OCI-LY7 (cell line): ENCODE results near the gene WFDC13. TPM values are rescaled to one million over a fixed set of nuclear protein-coding genes. Genes with fewer than 3 reads are reported as not detected.

ENCODE experiments used
- BruUV-seq: library from RNA; stranded (reverse); fragments of 400-500 nt; replicated peaks from 2 replicates; lab custom pipeline; 2021; lab: Mats Ljungman, UMichigan
- CTCF ChIA-PET: fragments of 300-600 bp; sonication (Branson Sonifier 250); formaldehyde crosslinking; loops from one replicate; lab custom pipeline; 2022; ENCODE audit warnings: antibody characterized with exemption; ENCODE audit not compliant: unreplicated experiment; lab: Charles Lee
- POLR2A ChIA-PET: fragments of 300-600 bp; sonication (Branson Sonifier 250); formaldehyde crosslinking; loops from one replicate; lab custom pipeline; 2022; ENCODE audit warnings: antibody characterized with exemption; lab: Charles Lee
- DNase-seq: peaks from one replicate; pipeline ENCODE4 v3.0.0-alpha.2; 2015; ENCODE audit warnings: low spot score
- H2AFZ ChIP-seq: fragments of 200-600 bp; sonication (generic), shearing (Covaris generic); 2 replicates; pipeline ENCODE4 v1.6.1; 2014; ENCODE audit warnings: mild to moderate bottlenecking, antibody characterized with exemption, low read length, moderate library complexity
- H3K27ac ChIP-seq: fragments of 200-600 bp; sonication (generic); 2 replicates; pipeline ENCODE4 v1.5.1; 2014; ENCODE audit warnings: mixed run types, low read depth, mild to moderate bottlenecking, moderate library complexity, low read length, inconsistent platforms; ENCODE audit not compliant: poor library complexity, severe bottlenecking
- H3K36me3 ChIP-seq: fragments of 200-600 bp; sonication (generic); 2 replicates; pipeline ENCODE4 v1.6.1; 2014; ENCODE audit warnings: mild to moderate bottlenecking, antibody characterized with exemption, low read length, moderate library complexity, mixed read lengths; ENCODE audit not compliant: insufficient read depth
- H3K4me1 ChIP-seq: fragments of 200-600 bp; sonication (generic); 2 replicates; pipeline ENCODE4 v1.5.1; 2014; ENCODE audit warnings: mild to moderate bottlenecking, low read length; ENCODE audit not compliant: insufficient read depth, poor library complexity, severe bottlenecking
- H3K4me2 ChIP-seq: fragments of 200-600 bp; sonication (generic); 2 replicates; pipeline ENCODE4 v1.6.1; 2014; ENCODE audit warnings: mild to moderate bottlenecking, low read length
- H3K4me3 ChIP-seq: fragments of 200-600 bp; sonication (generic); 2 replicates; pipeline ENCODE4 v1.5.1; 2014; ENCODE audit warnings: mild to moderate bottlenecking, low read depth, low read length; ENCODE audit not compliant: poor library complexity, severe bottlenecking
- H3K79me2 ChIP-seq: fragments of 200-600 bp; sonication (generic); 2 replicates; pipeline ENCODE4 v1.6.1; 2016; ENCODE audit warnings: low read depth, mild to moderate bottlenecking, low read length, moderate library complexity, mixed read lengths; ENCODE audit not compliant: insufficient read depth
- H3K9me2 ChIP-seq: fragments of 200-600 bp; sonication (generic); 2 replicates; pipeline ENCODE4 v1.6.1; 2016; ENCODE audit warnings: mild to moderate bottlenecking, low read length, mixed read lengths; ENCODE audit not compliant: insufficient read depth
- H3K9me3 ChIP-seq: fragments of 200-600 bp; sonication (generic); 2 replicates; pipeline ENCODE4 v1.6.1; 2014; ENCODE audit warnings: mild to moderate bottlenecking, mixed run types, low read length, mixed read lengths
- H4K20me1 ChIP-seq: fragments of 200-600 bp; sonication (generic); 2 replicates; pipeline ENCODE4 v1.6.1; 2014; ENCODE audit warnings: mild to moderate bottlenecking, antibody characterized with exemption, low read length, moderate library complexity, mixed read lengths; ENCODE audit not compliant: insufficient read depth
- EZH2phosphoT487 ChIP-seq: fragments of 200-600 bp; sonication (generic); IDR thresholded peaks from 2 replicates; pipeline ENCODE4 v1.6.1; 2018; ENCODE audit warnings: low read depth, borderline replicate concordance, mild to moderate bottlenecking, mixed run types, antibody characterized with exemption, low read length, moderate library complexity, mixed read lengths
- intact Hi-C: fragments of 100-400 bp; cut with micrococcal nuclease; formaldehyde crosslinking; loops from one replicate; pipeline ENCODE4 v1.10.0; 2022; ENCODE audit not compliant: unreplicated experiment
- microRNA-seq: library from miRNA; unstranded; fragments of <30 nt; microRNA quantifications from one replicate; pipeline ENCODE4 v1.2.0, GENCODE V29; 2022; ENCODE audit warnings: borderline replicate concordance
- small RNA-seq: library from RNA; depleted of rRNA; stranded (forward); fragments of <200 nt; gene quantifications from one replicate; pipeline ENCODE3, GENCODE V24; 2014
- total RNA-seq, 2 experiments: library from RNA; depleted of rRNA in 1 of 2; stranded (reverse); fragments of >200 nt in 1 of 2; shearing (Covaris generic) in 1 of 2; gene quantifications; 2 replicates each; pipeline ENCODE4 v1.2.3, GENCODE V29; 2014 to 2022
- TF ChIP-seq, protein P1 (sequence below): fragments of 200-600 bp; sonication (generic); conservative IDR thresholded peaks from 2 replicates; pipeline ENCODE4 v1.5.1; 2014; ENCODE audit warnings: mild to moderate bottlenecking, antibody characterized with exemption, low read length, moderate library complexity, mixed read lengths

The WFDC13 gene
- total RNA-seq, 2 experiments from 2014 or later = not detected

DNA sequence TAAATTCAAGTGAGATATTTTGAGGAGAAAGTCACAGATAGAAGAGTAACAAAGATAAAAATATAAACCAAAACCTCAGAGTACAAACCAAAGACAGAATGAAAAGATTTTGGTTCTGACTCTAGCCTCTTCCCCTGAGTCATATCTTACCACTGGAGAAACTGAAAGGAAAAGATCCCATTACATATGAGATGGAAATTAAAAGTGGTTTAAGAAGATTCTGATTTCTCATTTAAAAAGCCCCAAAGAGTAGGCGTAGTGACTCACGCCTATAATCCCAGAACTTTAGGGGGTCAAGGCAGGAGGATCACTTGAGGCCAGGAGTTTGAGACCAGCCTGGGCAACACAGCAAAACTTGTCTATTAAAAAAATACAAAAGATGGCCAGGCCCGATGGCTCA is 50.9 kb downstream of the WFDC13 start:
- BruUV-seq = no TSS peak
- no peak overlapping the region for H3K4me2 ChIP-seq
- ChIA-PET CTCF (no interaction called here), POLR2A (no interaction called here)
- no peaks in the 10 kb centered on the region for H3K4me1 ChIP-seq
- TF ChIP-seq, protein P1, sequence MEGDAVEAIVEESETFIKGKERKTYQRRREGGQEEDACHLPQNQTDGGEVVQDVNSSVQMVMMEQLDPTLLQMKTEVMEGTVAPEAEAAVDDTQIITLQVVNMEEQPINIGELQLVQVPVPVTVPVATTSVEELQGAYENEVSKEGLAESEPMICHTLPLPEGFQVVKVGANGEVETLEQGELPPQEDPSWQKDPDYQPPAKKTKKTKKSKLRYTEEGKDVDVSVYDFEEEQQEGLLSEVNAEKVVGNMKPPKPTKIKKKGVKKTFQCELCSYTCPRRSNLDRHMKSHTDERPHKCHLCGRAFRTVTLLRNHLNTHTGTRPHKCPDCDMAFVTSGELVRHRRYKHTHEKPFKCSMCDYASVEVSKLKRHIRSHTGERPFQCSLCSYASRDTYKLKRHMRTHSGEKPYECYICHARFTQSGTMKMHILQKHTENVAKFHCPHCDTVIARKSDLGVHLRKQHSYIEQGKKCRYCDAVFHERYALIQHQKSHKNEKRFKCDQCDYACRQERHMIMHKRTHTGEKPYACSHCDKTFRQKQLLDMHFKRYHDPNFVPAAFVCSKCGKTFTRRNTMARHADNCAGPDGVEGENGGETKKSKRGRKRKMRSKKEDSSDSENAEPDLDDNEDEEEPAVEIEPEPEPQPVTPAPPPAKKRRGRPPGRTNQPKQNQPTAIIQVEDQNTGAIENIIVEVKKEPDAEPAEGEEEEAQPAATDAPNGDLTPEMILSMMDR = no peak
- no peak for TF ChIP-seq EZH2phosphoT487
- H2AFZ ChIP-seq = no peak overlapping the region
- H3K79me2 ChIP-seq = no peaks in the 10 kb centered on the region
- H4K20me1 ChIP-seq = no peaks in the 10 kb centered on the region
- H3K4me3 ChIP-seq = no peak overlapping the region
- no peaks in the 10 kb centered on the region for H3K9me3 ChIP-seq
- no peaks in the 10 kb centered on the region for H3K36me3 ChIP-seq
- H3K27ac ChIP-seq = no peak overlapping the region
- intact Hi-C loops = no loop called here
- no peaks in the 10 kb centered on the region for H3K9me2 ChIP-seq
- DNase-seq = no peak

GRCh38 chr20:45758096-45758495 is 56.3 kb downstream of the WFDC13 start:
- H3K4me2 ChIP-seq = no peak overlapping the region
- no TSS peak for BruUV-seq
- no peak overlapping the region for H2AFZ ChIP-seq
- ChIA-PET CTCF (no interaction called here), POLR2A (no interaction called here)
- no peak for TF ChIP-seq EZH2phosphoT487
- TF ChIP-seq, protein P1 = no peak
- no peaks in the 10 kb centered on the region for H3K9me3 ChIP-seq
- intact Hi-C loops = no loop called here
- H3K4me3 ChIP-seq = no peak overlapping the region
- H3K79me2 ChIP-seq = no peaks in the 10 kb centered on the region
- no peak for DNase-seq
- H3K36me3 ChIP-seq = no peaks in the 10 kb centered on the region
- H4K20me1 ChIP-seq = no peaks in the 10 kb centered on the region
- no peaks in the 10 kb centered on the region for H3K4me1 ChIP-seq
- no peak overlapping the region for H3K27ac ChIP-seq
- H3K9me2 ChIP-seq = no peaks in the 10 kb centered on the region

Small RNA genes within 50 kb of the gene (microRNA-seq; reads per million reads assigned to microRNA genes)
- not detected for gene MIR3617

Small RNA genes within 50 kb of the gene (small RNA-seq; reads per million reads assigned to genes)
- gene MIR3617 (not detected), gene SPINT5P (not detected)

Other genes starting within 250 kb of the WFDC13 start
- gene WFDC2, start 232.3 kb upstream of the WFDC13 start, total RNA-seq (2014; rRNA removed; shearing (Covaris generic)) = 4.4 TPM in 1 of 2 replicates, not detected in the other
- 0.46 TPM in 1 of 2 replicates, not detected in the other for gene WFDC2, start 232.3 kb upstream of the WFDC13 start, total RNA-seq (2022)
- not detected in 2 replicates for gene SPINT3, start 186.4 kb upstream of the WFDC13 start, total RNA-seq (2014; rRNA removed; shearing (Covaris generic))
- gene SPINT3, start 186.4 kb upstream of the WFDC13 start, total RNA-seq (2022) = not detected in 2 replicates
- not detected in 2 replicates for gene WFDC6, start 162.6 kb upstream of the WFDC13 start, total RNA-seq (2014; rRNA removed; shearing (Covaris generic))
- gene WFDC6, start 162.6 kb upstream of the WFDC13 start, total RNA-seq (2022) = not detected in 2 replicates
- not detected in 2 replicates for gene EPPIN, start 154.6 kb upstream of the WFDC13 start, total RNA-seq (2014; rRNA removed; shearing (Covaris generic))
- gene EPPIN, start 154.6 kb upstream of the WFDC13 start, total RNA-seq (2022) = not detected in 2 replicates
- not detected in 2 replicates for gene WFDC8, start 122.8 kb upstream of the WFDC13 start, total RNA-seq (2014; rRNA removed; shearing (Covaris generic))
- gene WFDC8, start 122.8 kb upstream of the WFDC13 start, total RNA-seq (2022) = not detected in 2 replicates
- not detected in 2 replicates for gene WFDC10A, start 72.3 kb upstream of the WFDC13 start, total RNA-seq (2014; rRNA removed; shearing (Covaris generic))
- not detected in 2 replicates for gene WFDC10A, start 72.3 kb upstream of the WFDC13 start, total RNA-seq (2022)
- not detected in 2 replicates for gene WFDC9, start 70.8 kb upstream of the WFDC13 start, total RNA-seq (2014; rRNA removed; shearing (Covaris generic))
- gene WFDC9, start 70.8 kb upstream of the WFDC13 start, total RNA-seq (2022) = not detected in 2 replicates
- not detected in 2 replicates for gene WFDC11, start 31.8 kb upstream of the WFDC13 start, total RNA-seq (2014; rRNA removed; shearing (Covaris generic))
- not detected in 2 replicates for gene WFDC11, start 31.8 kb upstream of the WFDC13 start, total RNA-seq (2022)
- gene WFDC10B, start 3.0 kb downstream of the WFDC13 start, total RNA-seq (2014; rRNA removed; shearing (Covaris generic)) = not detected in 2 replicates
- not detected in 2 replicates for gene WFDC10B, start 3.0 kb downstream of the WFDC13 start, total RNA-seq (2022)
- gene SPINT4, start 20.3 kb downstream of the WFDC13 start, total RNA-seq (2014; rRNA removed; shearing (Covaris generic)) = not detected in 2 replicates
- gene SPINT4, start 20.3 kb downstream of the WFDC13 start, total RNA-seq (2022) = not detected in 2 replicates
- not detected in 2 replicates for gene WFDC3, start 89.8 kb downstream of the WFDC13 start, total RNA-seq (2014; rRNA removed; shearing (Covaris generic))
- gene WFDC3, start 89.8 kb downstream of the WFDC13 start, total RNA-seq (2022) = not detected in 2 replicates
- 25.8 and 30.5 TPM in 2 replicates for gene DNTTIP1, start 89.9 kb downstream of the WFDC13 start, total RNA-seq (2014; rRNA removed; shearing (Covaris generic))
- 38.7 and 38.8 TPM in 2 replicates for gene DNTTIP1, start 89.9 kb downstream of the WFDC13 start, total RNA-seq (2022)
- 225 and 269 TPM in 2 replicates for gene UBE2C, start 110.6 kb downstream of the WFDC13 start, total RNA-seq (2014; rRNA removed; shearing (Covaris generic))
- 222 and 255 TPM in 2 replicates for gene UBE2C, start 110.6 kb downstream of the WFDC13 start, total RNA-seq (2022)
- gene TNNC2, start 125.3 kb downstream of the WFDC13 start, total RNA-seq (2014; rRNA removed; shearing (Covaris generic)) = not detected in 2 replicates
- not detected in 2 replicates for gene TNNC2, start 125.3 kb downstream of the WFDC13 start, total RNA-seq (2022)
- 0.49 and 0.79 TPM in 2 replicates for gene SNX21, start 131.8 kb downstream of the WFDC13 start, total RNA-seq (2014; rRNA removed; shearing (Covaris generic))
- 0.49 and 1.1 TPM in 2 replicates for gene SNX21, start 131.8 kb downstream of the WFDC13 start, total RNA-seq (2022)
- 37.1 and 44.6 TPM in 2 replicates for gene ACOT8, start 155.4 kb downstream of the WFDC13 start, total RNA-seq (2014; rRNA removed; shearing (Covaris generic))
- gene ACOT8, start 155.4 kb downstream of the WFDC13 start, total RNA-seq (2022) = 28.0 and 28.2 TPM in 2 replicates
- gene ZSWIM3, start 155.6 kb downstream of the WFDC13 start, total RNA-seq (2014; rRNA removed; shearing (Covaris generic)) = 5.7 and 12.0 TPM in 2 replicates
- gene ZSWIM3, start 155.6 kb downstream of the WFDC13 start, total RNA-seq (2022) = 6.0 and 6.8 TPM in 2 replicates
- 10.9 and 19.2 TPM in 2 replicates for gene ZSWIM1, start 179.2 kb downstream of the WFDC13 start, total RNA-seq (2014; rRNA removed; shearing (Covaris generic))
- 12.7 and 13.9 TPM in 2 replicates for gene ZSWIM1, start 179.2 kb downstream of the WFDC13 start, total RNA-seq (2022)
- 5.8 and 6.1 TPM in 2 replicates for gene SPATA25, start 185.6 kb downstream of the WFDC13 start, total RNA-seq (2014; rRNA removed; shearing (Covaris generic))
- 5.8 and 5.9 TPM in 2 replicates for gene SPATA25, start 185.6 kb downstream of the WFDC13 start, total RNA-seq (2022)
- gene NEURL2, start 189.2 kb downstream of the WFDC13 start, total RNA-seq (2014; rRNA removed; shearing (Covaris generic)) = 6.0 and 10.7 TPM in 2 replicates
- 6.2 and 9.9 TPM in 2 replicates for gene NEURL2, start 189.2 kb downstream of the WFDC13 start, total RNA-seq (2022)
- gene CTSA, start 189.3 kb downstream of the WFDC13 start, total RNA-seq (2014; rRNA removed; shearing (Covaris generic)) = 27.1 and 33.1 TPM in 2 replicates
- gene CTSA, start 189.3 kb downstream of the WFDC13 start, total RNA-seq (2022) = 36.4 and 36.7 TPM in 2 replicates
- gene PLTP, start 210.1 kb downstream of the WFDC13 start, total RNA-seq (2014; rRNA removed; shearing (Covaris generic)) = 14.3 and 17.1 TPM in 2 replicates
- 12.7 and 15.8 TPM in 2 replicates for gene PLTP, start 210.1 kb downstream of the WFDC13 start, total RNA-seq (2022)
- gene PCIF1, start 232.6 kb downstream of the WFDC13 start, total RNA-seq (2014; rRNA removed; shearing (Covaris generic)) = 16.7 and 21.2 TPM in 2 replicates
- gene PCIF1, start 232.6 kb downstream of the WFDC13 start, total RNA-seq (2022) = 40.6 and 50.3 TPM in 2 replicates